Smooth muscle cell of the brain vasculature (primary cell): ENCODE measurements around the gene CAPSL.
A peak's percentile ranks its signal among the peaks of the same experiment; 100 is the strongest.
"Not testable (repeated sequence)": the region's sequence is repeated elsewhere in the genome, so short reads cannot be mapped to it uniquely, and the experiment has no call there.

Source experiments
- DNase-seq: peaks from one replicate; pipeline ENCODE4 v3.0.0-alpha.2; 2012; ENCODE audit warnings: low read depth, low spot score

CAPSL gene

DNA sequence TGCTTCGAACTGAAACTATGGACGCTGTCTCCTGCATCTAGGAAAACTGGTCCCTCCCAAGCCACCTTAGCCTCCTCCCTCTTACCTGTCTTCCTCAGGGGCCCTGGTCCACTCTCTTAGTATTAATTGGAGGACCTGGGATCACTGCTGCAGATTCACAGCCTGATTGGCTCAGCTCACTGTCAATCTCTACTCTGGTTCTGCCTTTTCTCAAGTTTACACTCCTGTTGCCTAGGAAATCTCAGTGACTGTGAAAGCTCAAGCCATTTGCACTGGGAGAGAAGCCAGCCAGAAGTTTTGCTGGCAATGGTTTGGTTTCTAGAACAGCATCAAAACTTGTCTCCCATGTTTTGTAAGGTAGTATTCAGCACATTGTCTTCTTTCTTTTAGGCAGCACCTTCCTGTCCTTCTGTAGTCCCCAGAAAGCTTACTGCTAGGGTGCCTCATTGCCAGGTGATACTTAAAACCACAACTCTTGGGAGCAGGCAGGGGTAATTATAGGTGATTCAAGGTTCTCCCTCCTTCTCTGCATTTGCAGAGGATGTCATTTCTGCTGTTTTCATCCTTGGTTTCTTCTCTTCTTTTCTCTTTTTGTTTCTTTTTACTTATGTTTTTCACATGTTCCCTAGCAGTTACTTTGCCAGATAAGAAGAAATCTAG is at the start of gene CAPSL:
TSS of gene CAPSL (minus strand) at position 55 of the 660 bp plus-strand sequence. CDS start 17,502 bp downstream, outside the sequence.
- DNase-seq, result no peak

DNA sequence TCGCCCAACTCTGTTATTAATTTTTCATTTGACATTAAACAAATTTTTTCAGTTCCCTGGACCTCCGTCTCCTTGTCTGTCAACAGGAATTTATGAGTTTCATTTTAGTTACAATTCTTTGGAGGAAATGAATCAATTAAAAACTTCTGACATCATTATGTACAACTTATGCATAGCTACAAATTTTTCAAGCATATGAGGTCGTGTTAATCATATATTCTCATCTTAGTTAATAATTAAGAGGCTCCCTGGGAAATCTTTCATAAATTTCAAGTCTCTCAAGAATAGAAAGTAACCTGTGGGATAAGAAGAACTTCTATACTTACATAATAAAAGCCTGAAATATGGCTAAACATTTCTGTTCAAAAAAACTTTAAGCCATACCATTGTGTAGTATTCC is 49.4 kb upstream of the CAPSL start:
- no peak for DNase-seq

DNA sequence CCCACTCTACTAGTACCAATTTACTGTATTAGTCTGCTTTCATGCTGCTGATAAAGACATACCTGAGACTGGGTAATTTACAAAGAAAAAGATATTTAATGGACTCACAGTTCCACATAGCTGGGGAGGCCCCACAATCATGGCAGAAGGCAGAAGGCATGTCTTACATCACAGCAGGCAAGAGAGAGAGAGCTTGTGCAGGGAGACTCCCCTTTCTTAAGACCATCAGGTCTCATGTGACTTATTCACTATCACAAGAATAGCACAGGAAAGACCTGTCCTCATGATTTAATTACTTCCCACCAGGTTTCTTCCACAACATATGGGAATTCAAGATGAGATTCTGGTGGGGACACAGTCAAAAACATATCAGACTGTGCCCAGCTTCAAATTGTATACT is 41.3 kb upstream of the CAPSL start:
- DNase-seq, result no peak

DNA sequence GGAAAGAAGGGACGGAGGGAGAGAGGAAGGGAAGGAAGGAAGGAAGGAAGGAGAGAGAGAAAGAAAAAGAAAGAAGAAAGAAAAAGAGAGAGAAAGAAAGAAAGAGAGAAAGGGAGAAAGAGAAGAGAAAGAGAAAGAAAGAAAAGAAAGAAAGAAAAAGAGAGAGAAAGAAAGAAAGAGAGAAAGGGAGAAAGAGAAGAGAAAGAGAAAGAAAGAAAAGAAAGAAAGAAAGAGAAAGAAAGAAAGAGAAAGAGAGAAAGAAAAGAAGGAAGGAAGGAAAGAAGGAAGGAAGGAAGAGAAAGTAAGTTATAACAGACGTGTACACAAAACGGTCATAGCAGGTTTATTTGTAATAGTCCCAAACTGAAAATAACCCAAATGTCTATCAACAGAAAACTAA is 38.4 kb upstream of the CAPSL start:
- not testable (repeated sequence) for DNase-seq

DNA sequence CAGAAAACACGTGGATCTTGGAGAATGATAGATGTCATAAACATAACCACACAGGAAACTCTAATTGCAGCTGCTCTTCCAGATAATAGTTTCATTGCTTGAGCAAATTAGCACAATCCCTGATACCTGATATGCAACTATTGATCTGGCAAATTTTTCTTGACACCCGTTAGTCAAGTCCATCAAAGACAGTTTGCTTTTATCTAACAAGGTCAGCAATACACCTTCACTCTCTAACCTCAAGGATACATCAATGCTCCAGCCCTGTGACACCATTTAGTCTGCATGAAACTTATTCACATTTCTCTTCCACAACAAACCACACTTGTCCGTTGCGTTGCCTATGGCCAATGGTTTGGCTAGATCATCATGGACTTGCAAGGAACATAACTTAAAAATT is 36.1 kb upstream of the CAPSL start:
- no peak for DNase-seq

DNA sequence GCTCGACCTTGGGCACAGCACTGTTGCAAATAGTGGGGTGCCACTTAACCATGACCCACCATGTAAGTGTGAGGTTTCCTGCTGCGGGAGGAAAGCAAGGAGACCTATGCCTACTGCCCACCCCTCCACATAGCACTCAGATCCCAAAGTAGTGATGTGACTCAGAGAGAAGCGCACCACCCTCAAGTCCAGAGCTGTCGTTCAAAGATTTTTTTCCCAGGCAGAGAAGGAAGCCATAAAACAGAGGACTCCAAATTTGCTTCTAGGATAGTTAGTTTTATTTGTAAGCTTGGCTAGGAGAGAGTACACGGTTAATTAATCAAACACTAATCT is 33.4 kb upstream of the CAPSL start:
- no peak for DNase-seq

DNA sequence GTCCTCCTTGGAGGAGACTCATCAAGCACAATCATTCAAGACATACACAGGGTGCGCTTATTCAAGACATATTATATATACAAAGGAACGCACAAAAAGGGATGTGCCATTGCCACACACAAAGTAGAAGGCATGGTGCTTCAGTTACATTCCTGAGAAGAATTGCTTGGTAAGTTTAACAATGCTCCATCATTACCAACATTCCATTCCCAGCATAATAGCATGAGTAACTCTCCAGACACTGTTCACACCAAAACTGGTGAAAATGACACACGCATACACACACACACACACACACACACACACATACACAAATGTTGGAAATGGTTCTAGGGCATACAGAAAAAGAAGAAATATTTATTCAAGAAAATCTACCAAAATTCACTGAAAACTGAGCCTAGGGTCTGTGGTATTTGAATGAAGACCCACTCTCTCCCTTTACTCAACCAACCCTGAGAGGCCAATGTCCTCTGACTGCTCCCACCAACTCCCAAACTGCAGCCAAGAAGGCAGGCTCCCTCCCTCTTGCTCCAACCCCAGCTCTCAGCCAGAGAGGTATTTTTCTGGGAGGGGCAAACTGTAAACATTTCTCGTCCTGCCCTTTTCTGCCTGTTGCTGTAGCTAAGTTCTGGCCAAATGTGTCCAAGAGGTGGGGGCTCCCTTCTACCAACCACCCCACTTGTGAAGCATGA is 32.9 kb upstream of the CAPSL start:
- no peak for DNase-seq

DNA sequence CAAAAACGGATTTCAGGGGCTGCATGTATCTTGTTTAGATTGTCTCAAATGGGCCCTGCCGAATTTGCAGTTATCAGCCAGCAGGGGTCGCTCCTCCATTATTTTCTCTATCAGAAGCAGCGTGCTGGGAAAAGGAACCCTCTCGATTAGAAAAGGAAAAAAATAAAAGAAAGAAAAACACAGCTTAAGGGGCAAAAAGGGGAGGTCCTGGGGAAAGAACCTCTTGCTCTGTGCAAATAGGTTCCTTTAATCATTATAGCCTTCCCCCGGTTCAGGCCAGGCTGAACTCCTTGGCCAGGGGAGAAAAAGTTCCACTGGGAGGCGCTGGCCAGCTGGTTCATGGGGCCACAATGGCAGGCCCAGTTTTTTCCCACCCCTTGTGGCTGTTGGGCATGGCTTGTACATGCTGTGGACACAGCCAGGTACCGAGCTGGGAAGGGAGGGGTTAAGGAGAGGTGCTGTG is 25.0 kb upstream of the CAPSL start:
- DNase-seq, result no peak

DNA sequence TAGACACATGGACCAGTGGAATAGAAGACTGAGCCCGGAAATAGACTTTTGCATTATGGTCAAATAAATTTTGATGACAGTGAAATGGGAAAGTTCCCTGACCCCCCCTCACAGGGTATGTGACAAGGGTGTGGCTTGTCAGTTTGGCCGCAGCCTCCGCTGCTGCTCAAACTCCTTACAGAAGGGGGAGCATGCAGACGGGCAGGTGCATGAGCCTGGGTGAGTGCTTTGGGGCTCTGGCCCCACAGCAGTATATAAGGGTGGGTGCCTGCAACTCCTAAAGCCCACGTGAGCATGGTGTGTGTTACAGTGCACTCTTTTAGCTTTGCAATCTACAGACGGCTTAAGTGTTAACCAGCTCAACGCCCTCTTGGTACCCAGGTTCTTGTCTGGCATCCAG is 21.9 kb upstream of the CAPSL start:
- no peak for DNase-seq

DNA sequence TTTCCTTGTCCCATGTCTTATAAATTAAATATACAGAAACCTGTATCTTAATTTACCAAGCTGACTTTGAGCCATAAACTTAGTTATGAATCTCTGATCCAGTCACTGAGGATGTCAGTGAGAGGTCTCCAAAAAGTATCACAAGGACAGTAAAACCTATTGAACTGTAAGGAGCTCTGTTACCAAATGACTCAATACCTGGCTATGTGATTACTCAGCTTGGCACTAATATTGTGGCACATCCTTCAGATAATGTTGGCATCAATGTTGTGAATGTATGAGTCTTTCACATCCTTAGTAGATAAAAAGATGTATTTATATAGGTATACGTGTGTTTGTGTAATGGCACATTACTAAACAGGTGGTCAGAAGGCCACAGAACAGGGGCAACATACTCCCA is 18.0 kb upstream of the CAPSL start:
- no peak for DNase-seq

DNA sequence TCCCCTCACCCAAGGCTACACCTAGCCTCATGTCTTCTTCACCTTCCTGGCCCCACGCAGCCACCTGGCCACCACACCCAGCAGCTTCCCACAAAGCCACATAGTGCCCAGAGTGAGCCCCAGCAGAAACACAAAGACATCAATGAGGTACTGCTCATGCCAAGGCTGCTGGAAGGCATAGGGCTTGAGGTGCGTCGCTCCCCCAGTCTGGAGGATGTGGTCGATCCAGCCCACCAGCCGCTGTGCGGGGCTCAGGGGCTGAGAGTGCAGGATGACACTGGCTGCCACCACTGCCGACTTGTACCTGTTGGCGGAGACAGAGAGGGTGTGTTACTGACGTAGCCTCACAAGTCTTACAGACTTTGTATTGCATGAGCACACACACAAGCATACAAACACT is 15.8 kb upstream of the CAPSL start:
- DNase-seq, result no peak

DNA sequence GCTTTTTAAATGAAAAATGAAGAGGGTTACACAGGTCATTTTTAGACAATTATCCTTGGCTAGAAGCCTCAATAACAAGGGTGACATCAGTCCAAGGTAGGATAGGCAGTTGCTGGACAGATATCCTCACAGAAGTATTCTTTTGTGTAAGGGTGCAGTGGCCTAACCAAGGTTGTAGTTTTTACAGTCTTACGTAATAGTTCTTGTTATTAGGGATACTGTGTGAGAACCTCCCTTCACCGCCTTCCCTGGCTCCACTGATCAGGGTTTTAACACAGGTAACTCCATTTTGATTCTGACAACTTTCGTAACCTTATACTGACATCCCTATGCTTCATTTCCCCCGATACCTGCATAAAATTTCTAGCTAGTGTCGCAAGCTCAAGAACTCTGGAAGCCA is 8.7 kb upstream of the CAPSL start:
- DNase-seq, result no peak

DNA sequence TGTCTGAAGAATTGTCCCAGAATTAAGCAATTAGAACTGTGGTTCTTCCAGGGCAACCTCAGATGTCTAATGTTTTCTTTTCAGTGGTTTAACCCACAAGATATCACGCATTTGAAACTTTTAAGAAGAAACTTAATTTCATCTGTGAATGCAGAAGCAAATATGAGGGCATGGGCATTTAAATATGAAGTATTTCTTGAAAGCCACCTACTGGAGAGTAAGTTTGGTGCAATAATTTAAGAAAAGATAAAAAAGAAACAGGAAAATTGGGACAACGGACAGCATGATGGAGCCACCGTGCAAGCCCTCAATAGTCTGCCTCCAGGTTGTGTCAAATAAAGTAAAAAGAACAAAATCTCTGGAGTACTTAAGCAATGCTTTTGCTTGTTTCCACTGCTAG is 1.2 kb upstream of the CAPSL start:
- no peak for DNase-seq

DNA sequence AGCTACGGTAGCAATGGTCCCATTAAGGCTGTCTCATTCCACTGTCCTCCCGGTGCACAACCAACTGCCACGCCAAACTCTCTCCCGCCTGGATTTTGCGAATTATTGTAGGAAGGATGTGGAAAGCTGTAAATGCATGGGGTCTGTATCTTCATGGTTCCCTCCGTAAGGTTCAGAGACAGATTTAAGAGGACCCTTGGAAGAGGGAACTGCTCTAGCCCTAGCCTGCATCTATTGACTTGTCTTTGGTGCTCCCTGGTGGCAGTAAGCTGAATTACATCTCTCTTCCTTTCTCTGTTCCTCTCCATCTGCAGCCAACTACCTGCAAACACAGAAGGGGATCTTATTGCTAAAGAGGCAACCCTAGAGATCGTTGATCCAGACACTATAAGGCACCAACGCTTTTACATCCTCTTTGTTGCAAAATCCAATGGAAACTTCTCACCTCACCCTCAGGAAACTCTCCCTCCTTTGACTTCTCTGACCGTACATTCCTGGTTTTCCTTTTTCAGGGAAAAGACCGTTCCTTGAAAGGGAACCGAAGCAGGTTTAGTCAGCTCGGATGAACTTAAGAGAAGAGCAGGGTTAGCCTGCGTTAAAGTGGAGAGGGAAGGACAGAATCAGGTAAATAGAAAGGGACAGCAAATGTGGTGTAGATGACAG is 11.9 kb downstream of the CAPSL start:
- DNase-seq, result no peak

DNA sequence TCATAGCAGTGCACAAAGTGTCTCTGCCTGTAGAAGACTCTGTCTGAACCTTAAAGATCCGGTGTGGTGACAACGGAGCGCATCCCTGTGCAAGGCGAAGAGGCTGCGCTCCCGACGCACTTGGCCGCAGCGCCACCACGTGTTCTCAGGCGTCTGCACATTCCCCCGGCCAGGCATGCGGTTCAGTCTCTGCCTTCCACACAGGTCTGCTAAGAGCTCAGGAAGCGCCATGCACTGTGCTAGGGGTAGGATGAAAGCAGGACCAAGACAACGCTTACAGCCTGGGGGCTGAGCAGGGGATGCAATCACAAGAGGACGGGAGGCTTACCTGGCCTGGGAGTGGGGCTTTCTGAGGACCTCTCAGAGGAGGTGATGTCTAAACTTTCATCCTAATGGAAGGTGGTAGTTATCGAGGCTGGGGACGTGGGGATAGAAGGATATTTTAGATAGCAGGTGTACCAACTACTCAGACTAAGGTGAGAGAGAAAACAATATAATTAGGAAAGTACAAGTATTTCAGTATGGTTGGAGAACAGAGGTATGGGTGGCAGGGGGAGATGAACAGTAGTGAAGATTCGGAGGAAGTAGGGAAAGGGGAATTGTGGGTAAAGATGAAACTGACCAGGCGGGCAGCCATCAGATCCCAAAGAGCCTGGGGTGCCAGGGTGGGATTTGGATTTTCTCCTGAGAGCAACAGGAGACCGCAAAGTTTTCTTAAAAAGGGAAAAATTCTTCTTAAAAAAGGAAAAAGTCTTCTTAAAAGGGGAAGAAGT is 13.3 kb downstream of the CAPSL start:
- peak; percentile 23 for DNase-seq

DNA sequence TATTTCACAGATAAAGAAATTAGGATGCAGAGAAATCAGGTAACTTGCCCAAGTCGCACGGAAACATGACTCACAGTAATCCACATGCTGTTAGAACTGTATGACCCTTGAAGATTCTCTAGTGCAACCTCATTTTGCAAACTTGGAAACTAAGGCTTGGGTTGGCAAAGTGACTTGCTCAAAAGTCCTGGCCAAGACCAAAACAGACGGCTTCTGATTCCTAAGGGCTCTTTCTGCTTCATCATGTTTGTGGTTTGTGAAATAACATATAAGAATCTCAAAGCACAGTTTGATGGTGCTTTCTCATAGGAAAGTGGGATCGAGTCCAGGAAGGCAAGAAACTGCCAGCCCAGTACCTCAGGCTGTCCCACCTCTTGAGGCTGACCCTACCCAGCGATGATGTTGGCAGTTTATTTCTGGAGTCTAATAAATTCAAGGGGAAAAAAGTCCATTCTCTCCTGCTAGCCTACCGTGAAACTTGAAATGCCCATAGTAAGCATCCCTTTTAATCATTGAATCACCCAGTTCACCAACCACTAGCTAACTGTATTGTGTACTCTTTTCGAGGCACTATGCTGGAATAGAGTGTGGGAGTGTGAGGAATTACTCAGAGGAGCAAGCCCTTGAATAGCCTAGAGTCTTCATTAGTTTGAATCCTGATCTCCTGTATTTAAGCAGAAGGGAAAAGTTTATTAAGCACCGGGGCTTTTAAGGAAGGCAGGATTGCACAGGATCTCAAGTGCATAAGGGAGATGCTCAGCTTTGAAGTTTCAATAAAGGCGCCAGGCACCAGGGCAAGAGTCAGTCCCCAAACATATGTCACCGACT is 14.1 kb downstream of the CAPSL start:
- DNase-seq, result no peak

DNA sequence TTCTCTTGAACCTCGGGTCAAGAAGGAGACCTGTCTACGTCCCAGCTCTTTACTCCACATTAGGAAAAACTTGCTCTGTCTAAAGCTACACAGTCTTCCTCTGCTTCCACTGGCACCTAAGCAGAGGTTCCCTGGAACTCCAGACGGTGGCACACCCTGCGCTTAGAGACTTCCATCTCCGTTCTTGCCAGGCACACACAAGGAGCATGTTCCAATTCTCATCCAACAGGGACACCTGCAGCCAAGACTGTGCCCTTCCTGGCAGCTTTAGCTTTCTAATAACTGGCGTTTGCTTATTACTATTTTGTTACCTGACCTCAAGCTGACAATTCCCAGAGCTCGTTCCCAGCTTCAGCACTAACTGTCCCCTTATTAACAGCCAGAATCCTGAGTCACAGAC is 16.0 kb downstream of the CAPSL start:
- no peak for DNase-seq

DNA sequence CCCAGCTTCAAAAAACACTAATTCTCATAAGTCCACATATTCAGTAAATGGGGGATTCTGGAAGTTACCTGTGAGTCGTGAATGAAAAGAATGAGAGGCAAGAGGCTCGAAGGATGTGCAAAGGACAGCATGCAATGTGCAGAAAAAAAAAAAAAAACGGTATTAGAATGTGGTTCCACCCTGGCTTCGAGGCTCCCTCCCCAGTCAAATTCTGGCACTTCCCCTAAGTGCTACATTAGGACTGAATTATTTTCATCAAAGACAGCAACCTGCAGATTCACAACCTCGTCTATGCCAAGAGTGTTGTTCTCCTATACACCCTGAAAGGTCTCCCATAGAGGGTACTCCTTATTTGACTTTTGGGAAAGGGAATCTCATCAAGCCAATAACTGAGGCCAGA is 16.5 kb downstream of the CAPSL start:
- no peak for DNase-seq

DNA sequence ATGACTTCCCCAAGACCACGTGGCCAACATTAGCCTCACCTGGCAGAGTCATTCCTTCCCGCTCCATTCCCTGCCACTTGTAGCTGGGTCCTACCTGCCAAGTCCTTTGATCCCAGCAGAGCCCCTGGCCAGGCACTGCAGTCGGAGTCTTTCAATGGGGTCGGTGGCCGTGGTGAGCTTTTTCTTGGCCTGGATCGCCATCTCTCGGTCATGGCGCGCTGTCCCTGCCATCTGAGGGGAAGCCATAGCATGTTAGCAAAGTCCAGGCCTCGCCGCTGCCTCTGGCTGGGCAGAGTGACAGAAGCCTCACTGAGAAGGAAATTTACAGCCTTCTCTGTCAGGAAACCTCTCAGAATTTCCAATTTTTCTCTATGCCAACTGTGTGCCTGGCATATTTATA is 17.5 kb downstream of the CAPSL start:
- DNase-seq, result no peak

DNA sequence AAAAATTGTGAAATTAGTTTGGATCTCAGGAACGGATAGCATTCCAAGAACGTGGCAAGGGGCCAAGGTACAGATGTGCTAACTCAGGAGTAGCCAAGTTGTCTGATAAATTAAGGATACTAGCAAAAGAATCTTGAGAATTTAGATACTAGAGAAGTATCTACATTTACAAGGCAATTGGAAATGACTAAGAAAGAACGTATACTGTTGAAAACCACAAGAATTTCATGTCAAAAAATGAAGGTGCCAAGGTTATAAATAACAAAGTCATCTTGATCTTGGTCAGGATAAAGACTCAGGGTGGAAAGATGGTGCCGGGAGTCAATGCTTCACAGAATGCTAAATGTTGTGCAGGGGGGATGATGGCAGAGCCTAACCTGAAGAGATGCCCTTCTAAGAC is 19.2 kb downstream of the CAPSL start:
- DNase-seq, result no peak

DNA sequence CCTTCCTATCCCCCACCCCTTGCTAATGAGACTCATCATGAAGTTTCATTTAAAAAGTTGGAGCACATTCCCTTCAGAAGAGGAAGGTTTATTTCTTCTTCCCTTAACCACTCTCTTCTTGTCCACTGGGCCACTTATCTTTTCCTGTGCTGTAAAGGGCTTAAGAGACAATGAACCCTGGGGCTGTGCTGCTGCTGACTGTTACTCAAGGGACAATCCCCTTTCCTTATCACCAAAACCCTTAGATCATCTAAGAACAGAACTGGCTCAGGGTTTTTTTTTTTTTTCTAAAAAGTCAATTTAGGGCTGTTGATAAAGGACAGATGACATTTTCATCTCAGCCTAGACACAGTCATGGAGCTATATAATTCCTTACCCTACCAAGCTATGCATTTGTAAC is 29.6 kb downstream of the CAPSL start:
- DNase-seq, result no peak
